Skeletal muscle cell (primary cell): Measurements from ENCODE around the gene MED15.

ENCODE experiments used
- DNase-seq: peaks from one replicate; pipeline ENCODE4 v3.0.0-alpha.2; 2010; ENCODE audit warnings: low read depth
- H3K4me3 ChIP-seq: 2 replicates; pipeline ENCODE4 v1.5.1; 2011; ENCODE audit warnings: low read depth, mild to moderate bottlenecking, control low read depth, low read length, moderate library complexity

Gene MED15

GRCh38 chr22:20577549-20577975 lies 70.2 kb downstream of the MED15 start:
- no peak for DNase-seq
- H3K4me3 ChIP-seq, result no peak overlapping the region

GRCh38 chr22:20578192-20578591 lies 70.8 kb downstream of the MED15 start:
- DNase-seq, result no peak
- H3K4me3 ChIP-seq, result no peak overlapping the region

GRCh38 chr22:20578707-20579106 lies 71.3 kb downstream of the MED15 start:
- DNase-seq, result no peak

DNA sequence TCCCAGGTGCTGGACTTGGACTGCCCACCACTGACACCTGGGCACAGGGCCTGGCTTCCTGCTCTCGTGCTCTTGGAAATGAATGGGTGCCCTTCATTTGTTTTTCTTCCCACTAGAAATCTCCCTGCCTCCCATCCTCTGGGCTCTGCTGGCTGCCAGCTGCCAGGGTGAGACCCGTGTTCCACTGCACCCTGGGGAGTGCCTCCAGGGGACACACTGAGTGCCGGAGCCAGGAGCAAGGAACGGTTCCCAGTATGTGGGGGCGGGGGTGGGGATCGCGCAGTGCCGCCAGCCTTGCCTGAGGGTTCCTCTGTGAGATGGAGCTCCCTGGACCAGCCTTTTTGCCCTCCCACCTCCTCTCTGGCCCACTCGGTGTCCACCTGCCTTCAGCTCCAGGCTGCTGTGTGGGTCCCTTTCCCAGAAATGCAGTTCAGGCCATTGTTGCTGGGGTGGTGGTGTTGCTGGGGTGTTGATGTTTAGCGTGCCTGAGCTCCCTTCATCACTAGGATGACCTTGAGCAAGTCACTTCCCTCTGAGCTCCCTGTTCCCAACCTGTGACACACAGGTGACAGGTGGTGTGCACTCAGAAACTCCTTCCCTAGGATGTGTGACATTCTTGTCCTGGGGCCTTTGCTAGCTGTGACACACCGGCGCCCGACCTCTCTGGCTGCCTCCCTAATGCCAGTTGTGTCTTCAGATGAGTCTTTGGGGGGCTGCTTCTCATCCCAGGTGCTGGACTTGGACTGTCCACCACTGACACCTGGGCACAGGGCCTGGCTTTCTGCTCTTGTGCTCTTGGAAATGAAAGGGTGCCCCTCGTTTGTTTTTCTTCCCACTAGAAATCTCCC lies 72.1 kb downstream of the MED15 start:
- no peak overlapping the region for H3K4me3 ChIP-seq
- no peak for DNase-seq

More at GRCh38 chr22:20578707-20579106, 71.3 kb downstream of the MED15 start:
- no peak overlapping the region for H3K4me3 ChIP-seq

- H3K4me3 ChIP-seq, result no peak overlapping the region
- no peak for DNase-seq
These were observed 72.8 kb downstream of the MED15 start for GRCh38 chr22:20580179-20580578.

DNA sequence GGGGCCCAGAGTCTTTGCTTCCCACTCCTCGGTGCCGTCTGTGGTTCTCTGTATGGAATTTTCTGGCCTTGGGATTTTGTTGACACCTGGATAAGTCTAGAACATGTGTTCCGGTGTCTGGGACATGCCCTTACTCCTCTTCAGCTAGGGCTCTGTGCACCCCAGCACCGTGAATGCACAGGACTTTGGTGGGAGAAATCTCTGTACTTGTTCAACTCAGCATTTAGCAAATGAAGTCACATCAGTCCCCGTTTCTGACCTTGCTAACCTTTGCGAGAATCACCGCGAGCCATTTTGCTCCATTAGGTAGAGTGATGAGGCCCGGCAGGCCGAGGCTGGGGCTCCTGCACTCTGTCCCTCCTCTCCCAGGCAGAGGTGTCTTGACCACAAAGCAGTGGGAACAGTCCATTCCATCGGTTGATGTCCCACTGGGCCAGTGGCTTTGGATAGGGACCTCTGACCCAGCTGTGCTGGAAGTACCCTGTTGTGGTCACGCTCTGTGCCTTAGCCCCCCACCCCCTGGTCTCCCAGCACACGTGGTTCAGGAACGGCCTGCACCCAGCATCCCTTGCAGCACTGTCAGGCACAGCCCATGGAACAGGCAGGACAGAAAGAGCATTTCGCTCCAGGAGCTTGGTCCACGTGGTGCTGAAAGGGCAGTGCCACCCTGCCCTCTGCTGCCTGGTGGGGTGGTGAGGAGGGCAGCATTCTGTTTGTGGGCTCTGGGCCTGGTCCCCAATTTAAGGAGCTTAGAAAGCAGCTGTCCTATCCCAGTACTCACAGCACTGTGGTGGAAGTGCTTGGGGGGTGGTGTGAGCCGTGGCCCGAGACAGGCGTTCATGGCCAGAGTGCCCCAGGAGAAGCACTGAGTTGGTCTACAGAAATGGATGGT lies 73.4 kb downstream of the MED15 start:
- DNase-seq, result no peak
- no peak overlapping the region for H3K4me3 ChIP-seq

DNA sequence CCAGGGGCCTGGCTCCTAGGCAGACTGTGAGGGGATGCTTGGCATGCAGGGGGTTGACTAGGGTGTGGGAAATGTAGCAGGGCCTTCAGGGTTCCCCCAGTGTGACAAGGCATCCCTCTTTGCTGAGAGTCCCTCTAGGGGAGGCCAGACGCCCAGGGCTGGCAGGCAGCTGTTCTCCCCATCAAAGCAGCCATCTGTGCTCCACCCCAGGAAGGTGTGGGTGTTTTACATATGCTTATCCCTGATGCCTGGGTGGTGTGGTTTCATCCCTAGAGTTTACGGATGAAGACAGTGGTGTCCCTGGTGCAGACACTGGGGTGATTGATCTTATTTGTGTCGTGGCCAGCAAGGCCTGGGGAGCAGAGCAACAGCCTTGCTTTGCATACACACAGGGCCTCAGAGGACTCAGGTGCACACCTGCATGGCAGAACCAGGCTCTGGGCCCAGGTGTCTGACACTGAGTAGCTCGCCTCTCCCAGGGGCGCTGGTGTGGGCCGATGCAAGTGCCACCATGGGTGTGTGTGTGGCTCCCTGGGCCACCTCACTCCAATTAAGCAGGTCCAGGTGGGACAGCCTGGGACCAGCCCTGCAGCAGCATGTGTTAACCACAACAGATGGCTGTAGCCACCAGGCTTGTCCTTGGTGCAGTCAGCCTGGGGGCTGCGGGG lies 74.2 kb downstream of the MED15 start:
- DNase-seq, result no peak
- H3K4me3 ChIP-seq, result no peak overlapping the region

DNA sequence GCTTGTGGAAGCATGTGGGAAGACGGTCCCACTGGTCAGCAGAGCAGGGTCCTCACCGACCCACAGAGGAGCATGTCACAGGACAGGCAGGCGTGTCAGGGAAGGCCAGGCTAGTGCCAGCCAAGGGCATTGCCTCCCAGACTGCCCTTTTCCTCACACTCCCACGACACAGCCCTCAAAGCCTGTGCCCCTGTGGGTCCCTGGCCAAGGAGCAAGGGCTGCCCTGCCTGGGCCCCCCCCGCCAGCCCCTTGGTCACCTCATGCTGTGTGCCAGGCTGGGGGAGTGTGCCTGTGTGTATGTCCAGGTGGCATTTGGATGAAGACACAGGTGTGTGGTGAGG lies 74.7 kb downstream of the MED15 start:
- H3K4me3 ChIP-seq, result no peak overlapping the region
- no peak for DNase-seq

- no peak for DNase-seq
- no peak overlapping the region for H3K4me3 ChIP-seq
These were observed 75.3 kb downstream of the MED15 start for GRCh38 chr22:20582520-20583361.

DNA sequence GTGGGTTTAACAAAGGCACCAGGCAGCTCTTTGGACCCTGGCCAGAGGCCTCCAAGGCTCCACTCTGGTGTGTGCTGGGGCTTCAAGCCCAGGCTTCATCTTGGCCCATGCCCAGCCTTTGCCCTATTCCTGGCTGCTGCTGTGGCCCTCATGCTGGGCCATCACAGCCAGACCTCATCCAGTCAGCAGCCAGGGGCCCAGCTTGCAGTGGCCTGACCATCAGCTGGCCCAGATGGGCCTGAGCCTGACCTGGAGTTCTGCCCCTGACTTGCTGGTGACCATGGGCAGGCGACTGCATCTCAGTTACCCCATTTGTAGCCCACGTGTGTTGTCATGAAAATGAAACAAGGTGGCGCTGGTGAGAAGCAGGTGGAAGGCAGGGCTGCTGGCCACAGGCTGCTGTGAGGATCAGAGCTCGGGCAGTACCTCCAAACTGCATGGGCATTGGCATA lies 76.1 kb downstream of the MED15 start:
- DNase-seq, result no peak
- H3K4me3 ChIP-seq, result no peak overlapping the region

DNA sequence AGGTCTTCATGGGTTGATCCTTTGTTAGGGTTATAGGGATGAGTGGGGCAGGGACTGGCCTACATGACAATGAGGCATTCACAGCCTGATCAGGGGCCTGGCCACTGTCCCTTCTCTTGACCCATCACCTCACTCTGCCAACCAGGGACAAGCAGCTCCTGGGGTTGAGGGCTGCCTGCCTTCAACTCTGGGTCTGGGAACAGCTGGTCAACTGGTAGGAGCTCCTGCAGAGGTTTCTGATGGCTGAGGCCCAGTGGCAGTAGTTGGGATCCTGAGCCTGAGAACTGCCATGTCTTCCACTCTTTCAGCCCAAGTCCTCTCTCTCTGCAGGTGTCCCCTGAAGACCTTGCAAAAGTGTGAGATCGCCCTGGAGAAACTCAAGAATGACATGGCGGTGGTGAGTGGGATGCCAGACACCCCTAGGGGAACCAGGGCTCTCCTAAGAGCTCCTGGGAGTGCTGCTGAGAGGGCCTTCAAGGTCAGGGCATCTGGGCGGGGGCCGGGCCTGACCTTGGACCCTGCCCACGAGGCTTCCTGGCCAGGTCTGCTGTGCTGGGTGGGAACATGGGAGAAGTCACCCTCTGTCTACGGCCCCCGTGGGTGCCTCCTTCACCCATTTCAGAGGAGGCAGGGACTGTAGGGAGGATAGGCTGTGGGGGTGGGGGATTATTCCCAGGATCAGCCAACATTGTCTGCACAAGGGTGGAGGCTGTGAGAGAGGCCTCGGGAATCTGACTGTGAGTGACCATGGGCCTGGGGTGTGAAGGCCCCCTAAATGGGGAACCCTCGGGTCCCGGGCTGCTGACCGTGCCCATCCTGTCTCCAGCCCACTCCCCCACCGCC lies 76.8 kb downstream of the MED15 start:
- DNase-seq, result no peak
- no peak overlapping the region for H3K4me3 ChIP-seq

DNA sequence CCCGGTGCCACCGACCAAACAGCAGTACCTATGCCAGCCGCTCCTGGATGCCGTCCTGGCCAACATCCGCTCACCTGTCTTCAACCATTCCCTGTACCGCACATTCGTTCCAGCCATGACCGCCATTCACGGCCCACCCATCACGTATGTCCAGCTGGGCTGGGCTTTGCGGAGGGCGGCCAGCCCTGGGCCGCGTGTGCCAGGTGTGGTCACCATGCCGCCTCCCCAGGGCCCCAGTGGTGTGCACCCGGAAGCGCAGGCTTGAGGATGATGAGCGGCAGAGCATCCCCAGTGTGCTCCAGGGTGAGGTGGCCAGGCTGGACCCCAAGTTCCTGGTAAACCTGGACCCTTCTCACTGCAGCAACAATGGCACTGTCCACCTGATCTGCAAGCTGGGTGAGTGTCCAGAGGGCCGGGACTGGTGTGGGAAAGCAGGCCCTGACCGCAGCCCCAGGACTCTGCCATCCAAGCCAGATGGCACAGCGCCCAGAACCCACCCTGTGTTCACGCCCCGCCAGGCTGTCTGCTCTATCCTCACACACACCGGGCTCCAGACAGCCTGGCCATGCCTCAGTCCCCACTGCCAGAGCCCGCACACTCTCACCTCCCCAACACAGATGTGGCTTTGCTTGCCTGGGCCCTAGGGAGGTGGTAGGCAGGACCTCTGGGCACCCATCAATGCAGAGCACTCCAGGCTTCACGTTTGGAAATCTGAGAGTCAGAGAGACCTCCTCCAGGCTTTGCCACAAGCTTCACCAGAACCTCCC lies 77.6 kb downstream of the MED15 start:
- H3K4me3 ChIP-seq, result no peak overlapping the region
- no peak for DNase-seq

DNA sequence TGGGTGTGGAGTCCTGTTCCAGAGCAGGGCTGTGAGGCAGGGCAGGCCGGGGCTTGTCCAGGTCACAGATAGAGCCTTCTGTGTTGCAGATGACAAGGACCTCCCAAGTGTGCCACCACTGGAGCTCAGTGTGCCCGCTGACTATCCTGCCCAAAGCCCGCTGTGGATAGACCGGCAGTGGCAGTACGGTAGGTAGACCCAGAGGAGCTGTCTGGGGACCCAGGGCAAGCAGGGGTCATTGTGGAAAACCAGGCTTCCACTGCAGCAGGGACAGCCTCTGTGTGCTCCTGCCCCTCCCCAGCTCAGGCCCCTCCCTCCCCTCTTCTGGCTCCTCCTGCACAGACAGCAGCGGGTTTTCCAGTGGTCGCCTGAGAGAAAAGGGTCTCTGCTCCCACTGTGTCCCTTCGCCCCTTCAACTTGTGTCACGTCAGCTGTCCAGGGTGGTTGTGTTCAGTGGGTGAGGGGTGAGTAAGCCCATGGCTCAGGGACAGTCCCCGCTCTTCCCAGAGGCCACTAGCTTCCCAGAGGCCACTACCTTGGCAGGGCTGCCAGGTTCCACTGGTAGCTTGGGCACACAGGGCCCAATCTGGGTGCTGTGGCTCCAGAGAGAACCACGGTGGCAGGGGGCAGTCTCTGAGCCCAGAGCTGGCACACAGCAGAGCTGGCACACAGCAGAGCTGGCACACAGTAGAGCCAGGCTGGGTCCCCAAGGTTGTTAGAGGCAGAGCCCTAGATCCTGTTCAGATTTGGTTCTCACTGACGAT lies 78.4 kb downstream of the MED15 start:
- no peak overlapping the region for H3K4me3 ChIP-seq
- no peak for DNase-seq

- H3K4me3 ChIP-seq, result no peak overlapping the region
- DNase-seq, result no peak
These were observed 79.0 kb downstream of the MED15 start for GRCh38 chr22:20586403-20586745.

DNA sequence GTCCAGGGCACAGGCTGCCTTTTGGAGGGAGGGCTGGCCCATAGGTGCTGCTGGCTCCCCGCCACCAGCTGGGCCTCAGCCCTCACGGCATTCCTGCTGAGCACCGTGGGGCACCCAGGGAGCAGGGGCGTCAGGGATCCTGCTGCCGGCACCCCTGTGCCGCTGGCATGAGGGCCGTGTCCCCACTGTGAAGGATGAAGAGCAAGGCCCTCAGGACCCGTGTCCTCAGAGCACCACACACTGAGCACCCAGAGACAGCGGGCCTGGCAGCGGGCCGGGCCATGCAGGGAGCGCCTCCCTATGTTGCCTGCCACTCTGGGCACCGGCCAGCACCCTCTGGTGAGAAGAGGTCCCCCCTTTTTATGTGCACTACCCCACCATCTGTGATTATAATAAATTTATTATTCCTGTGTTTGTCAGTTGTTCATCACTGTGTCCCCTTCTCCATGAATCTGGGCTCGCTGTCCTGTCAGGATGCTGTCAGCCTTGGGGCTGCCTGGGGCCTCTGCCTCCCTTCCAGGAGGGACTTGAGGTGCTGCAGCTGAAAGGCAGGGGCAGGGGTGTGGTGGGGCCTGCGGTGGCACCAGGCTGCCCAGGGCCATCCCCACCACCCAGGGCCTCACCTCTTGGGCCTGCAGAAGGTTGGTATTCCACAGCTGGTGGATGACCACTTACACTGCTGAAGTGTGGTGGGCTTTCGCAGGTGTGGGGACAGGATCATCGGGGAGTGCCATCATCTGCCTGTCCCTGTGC lies 80.0 kb downstream of the MED15 start:
- H3K4me3 ChIP-seq, result no peak overlapping the region

GRCh38 chr22:20588092-20588842 lies 80.9 kb downstream of the MED15 start:
- no peak for DNase-seq
- no peak overlapping the region for H3K4me3 ChIP-seq

More for the DNA sequence above, 80.0 kb downstream of the MED15 start:
- no peak for DNase-seq
